Smooth muscle cell of the pulmonary artery (primary cell): ENCODE results near the gene SSX1. TPM values are rescaled to one million over a fixed set of nuclear protein-coding genes. Genes with fewer than 3 reads are reported as not detected.

Source experiments
- total RNA-seq: library from RNA; depleted of rRNA; stranded (reverse); fragments of >200 nt; gene quantifications from 2 replicates; pipeline ENCODE4 v1.2.3, GENCODE V29; 2014

SSX1 gene
- total RNA-seq, result not detected in 2 replicates

GRCh38 chrX:48255062-48255796 is at the start of gene SSX1:
SSX1 (plus strand) TSS chrX:48255392; CDS start chrX:48257242, 1,850 bp downstream.

Other genes starting within 250 kb of the SSX1 start
- gene SPACA5, start 248.4 kb upstream of the SSX1 start, total RNA-seq, result not detected in 2 replicates
- 1.2 and 2.9 TPM in 2 replicates for gene ZNF630, start 183.8 kb upstream of the SSX1 start, total RNA-seq
- not detected in 2 replicates for gene SPACA5B, start 124.8 kb upstream of the SSX1 start, total RNA-seq
- gene SSX5, start 58.6 kb upstream of the SSX1 start, total RNA-seq, result not detected in 2 replicates
- not detected in 2 replicates for gene SSX3, start 101.3 kb downstream of the SSX1 start, total RNA-seq
- not detected in 2 replicates for gene SSX4, start 128.1 kb downstream of the SSX1 start, total RNA-seq
- gene SSX4B, start 156.6 kb downstream of the SSX1 start, total RNA-seq, result not detected in 2 replicates
- gene SLC38A5, start 214.9 kb downstream of the SSX1 start, total RNA-seq, result 106 and 110 TPM in 2 replicates
- gene FTSJ1, start 220.8 kb downstream of the SSX1 start, total RNA-seq, result 50.7 and 50.8 TPM in 2 replicates